Panc1 (cell line): Measurements from ENCODE around the gene ABT1. TPM values are rescaled to one million over a fixed set of nuclear protein-coding genes. Genes with fewer than 3 reads are reported as not detected.

Experiments
- ATAC-seq: fragments of 200-7000 bp; cut with Tn5 transposase; 2 replicates; pipeline ENCODE4 v1.9.1; 2020; ENCODE audit warnings: mild to moderate bottlenecking, moderate library complexity
- BruUV-seq: library from RNA; stranded (reverse); fragments of 400-500 nt; replicated peaks from 2 replicates; lab custom pipeline; 2021; lab: Mats Ljungman, UMichigan
- CTCF ChIA-PET: fragments of 300-600 bp; sonication (Branson Sonifier 250); formaldehyde crosslinking; loops from one replicate; lab custom pipeline; 2022; ENCODE audit warnings: antibody characterized with exemption; lab: Charles Lee
- POLR2A ChIA-PET: fragments of 300-600 bp; sonication (Branson Sonifier 250); formaldehyde crosslinking; loops from one replicate; lab custom pipeline; 2022; ENCODE audit warnings: antibody characterized with exemption; lab: Charles Lee
- DNase-seq: peaks from one replicate; pipeline ENCODE4 v3.0.0-alpha.2; 2010; ENCODE audit warnings: low read depth, low spot score
- H3K27ac ChIP-seq: 2 replicates; pipeline ENCODE4 v1.5.1; 2011; ENCODE audit warnings: mild to moderate bottlenecking, low read length, inconsistent platforms
- H3K27me3 ChIP-seq: fragments of 200-500 bp; sonication (Bioruptor generic); 2 replicates; pipeline ENCODE4 v1.6.0; 2014; ENCODE audit warnings: low read length, inconsistent platforms; ENCODE audit not compliant: control insufficient read depth, insufficient read depth
- H3K36me3 ChIP-seq: fragments of 200-500 bp; sonication (Bioruptor generic); 2 replicates; pipeline ENCODE4 v1.5.1; 2014; ENCODE audit warnings: inconsistent platforms, mild to moderate bottlenecking, low read length, moderate library complexity; ENCODE audit not compliant: control insufficient read depth, insufficient read depth
- H3K4me1 ChIP-seq: 2 replicates; pipeline ENCODE4 v1.5.1; 2011; ENCODE audit warnings: inconsistent platforms, mild to moderate bottlenecking, low read length, moderate library complexity; ENCODE audit not compliant: control insufficient read depth, insufficient read depth
- H3K4me3 ChIP-seq, 2 experiments: 2 replicates each; pipeline ENCODE4 v1.5.1; 2011 to 2012; ENCODE audit warnings: low read depth in 2 of 2, low read length in 2 of 2, mild to moderate bottlenecking in 2 of 2, inconsistent platforms in 1 of 2, moderate library complexity in 1 of 2
- H3K9me3 ChIP-seq: fragments of 200-500 bp; sonication (Bioruptor generic); 2 replicates; pipeline ENCODE4 v1.5.1; 2014; ENCODE audit warnings: low read depth, mild to moderate bottlenecking, inconsistent platforms, low read length, moderate library complexity; ENCODE audit not compliant: control insufficient read depth, insufficient read depth
- CTCF ChIP-seq: fragments of 450-650 bp; IDR thresholded peaks from 2 replicates; pipeline ENCODE4 v1.5.1; 2017; ENCODE audit warnings: mild to moderate bottlenecking
- POLR2AphosphoS5 ChIP-seq: IDR thresholded peaks from 2 replicates; pipeline ENCODE4 v1.6.1; 2012; ENCODE audit warnings: mild to moderate bottlenecking, low read depth, low read length, moderate library complexity
- SIN3A ChIP-seq: IDR thresholded peaks from 2 replicates; pipeline ENCODE4 v1.6.1; 2012; ENCODE audit warnings: low read depth, mild to moderate bottlenecking, low read length, moderate library complexity, borderline replicate concordance; ENCODE audit not compliant: insufficient read depth
- TCF7L2 ChIP-seq: IDR thresholded peaks from 2 replicates; pipeline ENCODE4 v1.6.1; 2011; ENCODE audit warnings: mild to moderate bottlenecking, low read depth, low read length, inconsistent platforms
- in situ Hi-C: cut with HindIII; loops from 2 replicates; pipeline ENCODE4 v1.10.0; 2016; ENCODE audit warnings: low sequenced_read_pairs, low pct_unique_long_range_greater_than_20kb
- intact Hi-C: fragments of 100-400 bp; cut with micrococcal nuclease; formaldehyde crosslinking; loops from one replicate; pipeline ENCODE4 v1.10.0; 2022; ENCODE audit not compliant: unreplicated experiment
- total RNA-seq: library from RNA; stranded (reverse); gene quantifications from one replicate; pipeline ENCODE4 v1.2.1, GENCODE V29; 2021; ENCODE audit not compliant: unreplicated experiment
- TF ChIP-seq, protein P1 (sequence below), 2 experiments: IDR thresholded peaks; 2 replicates each; pipeline ENCODE4 v1.6.1; 2011 to 2012; ENCODE audit warnings: low read depth in 2 of 2, control low read depth in 1 of 2, low read length in 1 of 2, mild to moderate bottlenecking in 1 of 2, moderate library complexity in 1 of 2; ENCODE audit not compliant: insufficient read depth in 1 of 2

ABT1 gene
- total RNA-seq, 1 experiment from 2014 or later: 18.0 TPM

- TF ChIP-seq, protein P1, sequence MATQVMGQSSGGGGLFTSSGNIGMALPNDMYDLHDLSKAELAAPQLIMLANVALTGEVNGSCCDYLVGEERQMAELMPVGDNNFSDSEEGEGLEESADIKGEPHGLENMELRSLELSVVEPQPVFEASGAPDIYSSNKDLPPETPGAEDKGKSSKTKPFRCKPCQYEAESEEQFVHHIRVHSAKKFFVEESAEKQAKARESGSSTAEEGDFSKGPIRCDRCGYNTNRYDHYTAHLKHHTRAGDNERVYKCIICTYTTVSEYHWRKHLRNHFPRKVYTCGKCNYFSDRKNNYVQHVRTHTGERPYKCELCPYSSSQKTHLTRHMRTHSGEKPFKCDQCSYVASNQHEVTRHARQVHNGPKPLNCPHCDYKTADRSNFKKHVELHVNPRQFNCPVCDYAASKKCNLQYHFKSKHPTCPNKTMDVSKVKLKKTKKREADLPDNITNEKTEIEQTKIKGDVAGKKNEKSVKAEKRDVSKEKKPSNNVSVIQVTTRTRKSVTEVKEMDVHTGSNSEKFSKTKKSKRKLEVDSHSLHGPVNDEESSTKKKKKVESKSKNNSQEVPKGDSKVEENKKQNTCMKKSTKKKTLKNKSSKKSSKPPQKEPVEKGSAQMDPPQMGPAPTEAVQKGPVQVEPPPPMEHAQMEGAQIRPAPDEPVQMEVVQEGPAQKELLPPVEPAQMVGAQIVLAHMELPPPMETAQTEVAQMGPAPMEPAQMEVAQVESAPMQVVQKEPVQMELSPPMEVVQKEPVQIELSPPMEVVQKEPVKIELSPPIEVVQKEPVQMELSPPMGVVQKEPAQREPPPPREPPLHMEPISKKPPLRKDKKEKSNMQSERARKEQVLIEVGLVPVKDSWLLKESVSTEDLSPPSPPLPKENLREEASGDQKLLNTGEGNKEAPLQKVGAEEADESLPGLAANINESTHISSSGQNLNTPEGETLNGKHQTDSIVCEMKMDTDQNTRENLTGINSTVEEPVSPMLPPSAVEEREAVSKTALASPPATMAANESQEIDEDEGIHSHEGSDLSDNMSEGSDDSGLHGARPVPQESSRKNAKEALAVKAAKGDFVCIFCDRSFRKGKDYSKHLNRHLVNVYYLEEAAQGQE (IDR thresholded peaks at IDR 0.05; ENCODE audit: insufficient read depth in 1 of 2, low read depth in 2 of 2, low read length in 1 of 2): no peak
- TF ChIP-seq SIN3A (no peak), POLR2AphosphoS5 (no peak), TCF7L2 (no peak), CTCF (no peak)
Measured at GRCh38 chr6:26598267-26598666, 1.5 kb downstream of the ABT1 start.

GRCh38 chr6:26599134-26599533 lies 2.4 kb downstream of the ABT1 start:
- TF ChIP-seq POLR2AphosphoS5 (no peak), TCF7L2 (no peak)
- TF ChIP-seq, protein P1 (IDR thresholded peaks at IDR 0.05; ENCODE audit: insufficient read depth in 1 of 2, low read depth in 2 of 2, low read length in 1 of 2): no peak
- DNase-seq (no peak), ATAC-seq (no peak)
- CTCF ChIA-PET: no interaction called here
- intact Hi-C loops: no loop called here
- H3K4me3 ChIP-seq: no peak overlapping the region
- H3K27me3 ChIP-seq: no peaks in the 10 kb centered on the region
- POLR2A ChIA-PET: no interaction called here
- no peaks in the 10 kb centered on the region for H3K9me3 ChIP-seq
- in situ Hi-C loops: no loop called here
- peaks cover 6% of the 10 kb centered on the region; the same call in 1 of the 2 replicates for H3K36me3 ChIP-seq
- BruUV-seq: no TSS peak
- H3K27ac ChIP-seq: no peak overlapping the region
- H3K4me1 ChIP-seq: peaks cover 3% of the 10 kb centered on the region; the same call in 1 of the 2 replicates

More at GRCh38 chr6:26598267-26598666, 1.5 kb downstream of the ABT1 start:
- in situ Hi-C loops: no loop called here
- Histone ChIP-seq H3K9me3 (no peaks in the 10 kb centered on the region), H3K4me1 (peaks cover 3% of the 10 kb centered on the region; the same call in 1 of the 2 replicates), H3K27me3 (no peaks in the 10 kb centered on the region), H3K27ac (no peak overlapping the region), H3K36me3 (peaks cover 6% of the 10 kb centered on the region; the same call in 1 of the 2 replicates), H3K4me3 (peak overlapping the region in 1 of 2 experiments; percentile 96; a peak in 1 of 4 replicates)
- BruUV-seq: no TSS peak
- ChIA-PET CTCF (no interaction called here), POLR2A (no interaction called here)
- ATAC-seq: no peak
- intact Hi-C loops: no loop called here
- DNase-seq: no peak
